ENCODE measurements around the gene CBR4.
"Not testable (repeated sequence)": the region's sequence is repeated elsewhere in the genome, so short reads cannot be mapped to it uniquely, and the experiment has no call there.

Gene CBR4

DNA sequence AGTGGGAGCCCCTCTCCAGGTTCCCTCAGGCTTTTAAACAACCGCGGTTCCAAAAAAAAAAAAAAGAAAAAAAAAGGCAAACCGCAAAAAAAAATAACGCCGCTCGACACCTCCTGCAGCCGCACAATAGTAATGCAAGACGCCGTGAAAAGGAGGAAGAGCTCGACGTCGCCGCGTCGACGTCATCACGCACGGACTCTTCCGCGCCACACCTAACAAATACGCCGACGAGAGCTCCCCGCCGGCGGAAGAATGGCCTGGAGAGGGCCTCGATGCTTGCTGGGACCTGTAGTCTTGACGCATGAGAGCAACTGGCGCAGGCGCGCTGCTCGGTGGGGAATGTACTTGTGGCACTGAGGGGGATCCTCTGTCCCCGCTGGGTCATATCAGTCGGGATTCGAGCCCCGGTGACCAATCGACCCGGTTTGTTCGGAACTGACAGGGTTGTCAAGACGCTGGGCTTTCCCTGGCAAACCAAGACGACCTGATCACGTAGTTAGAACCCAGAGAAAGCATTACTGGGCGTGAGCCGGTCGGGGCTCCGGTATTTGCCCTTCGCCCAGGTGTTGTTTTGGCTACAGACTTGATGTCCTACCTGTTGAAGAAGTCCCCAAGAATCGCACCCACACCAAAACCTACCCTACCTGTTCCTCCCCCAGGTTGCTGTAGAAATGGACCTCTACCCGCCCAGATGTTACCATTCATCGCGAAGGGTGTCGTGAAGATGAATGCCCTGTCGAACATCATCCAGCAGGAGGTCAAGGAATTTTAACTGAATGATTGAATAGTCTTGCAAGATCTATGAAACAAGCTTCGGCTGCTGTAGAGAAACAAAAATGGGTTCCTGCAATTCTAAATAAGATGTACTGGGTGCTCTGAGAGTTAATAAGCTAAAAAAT is at the start of gene CBR4:
TSS of gene CBR4 (minus strand) at position 131 of the 899 bp plus-strand sequence. CDS start 166 bp downstream, outside the sequence.
- DNase-seq = peak; percentile 99

DNA sequence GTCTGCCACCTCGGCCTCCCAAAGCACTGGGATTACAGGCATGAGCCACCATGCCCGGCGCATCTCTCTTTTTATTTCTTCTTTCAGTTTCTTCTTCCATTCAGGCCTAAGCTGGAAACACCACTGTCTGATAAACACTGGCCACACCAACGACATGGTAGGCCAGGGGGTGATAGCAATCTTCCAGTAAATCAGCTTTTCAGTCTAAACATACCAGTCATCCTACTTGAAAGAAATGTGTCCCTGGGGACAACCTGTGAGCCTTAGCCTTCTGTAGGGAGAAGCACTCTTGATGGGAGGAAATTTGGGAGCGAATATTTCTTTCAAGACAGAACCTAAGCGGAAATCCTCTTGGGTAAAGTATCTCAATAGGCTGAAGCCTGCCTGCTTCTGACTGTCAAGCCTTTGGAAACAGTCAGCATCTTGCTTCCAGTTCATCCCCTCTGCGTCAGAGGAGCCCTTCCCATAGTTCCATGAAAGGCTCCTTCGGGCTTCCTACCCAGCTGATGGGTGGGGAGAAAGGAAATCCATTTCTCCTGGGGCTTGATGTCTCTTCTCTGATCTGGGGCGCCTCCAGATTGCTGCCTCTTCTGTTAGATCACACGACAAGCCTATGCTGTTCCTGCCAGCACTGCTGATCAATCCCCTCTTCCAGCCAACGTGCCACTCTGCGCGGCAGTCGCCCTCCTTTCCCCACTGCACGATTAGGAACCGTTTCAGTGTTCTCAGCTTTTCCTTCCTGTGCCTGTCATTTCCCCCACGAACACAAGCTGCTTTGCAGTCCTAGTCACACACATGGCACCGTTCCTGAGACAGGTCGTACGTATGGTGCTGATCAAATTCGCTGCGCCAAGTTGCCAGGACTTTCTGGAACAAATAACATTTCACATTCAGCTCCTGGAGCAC is 49.5 kb upstream of the CBR4 start:
- peak; percentile 61 for DNase-seq

- DNase-seq = no peak
Observed at GRCh38 chr4:169058312-169058711, 48.3 kb upstream of the CBR4 start.

GRCh38 chr4:169054879-169055278 is 44.8 kb upstream of the CBR4 start:
- no peak for DNase-seq

DNA sequence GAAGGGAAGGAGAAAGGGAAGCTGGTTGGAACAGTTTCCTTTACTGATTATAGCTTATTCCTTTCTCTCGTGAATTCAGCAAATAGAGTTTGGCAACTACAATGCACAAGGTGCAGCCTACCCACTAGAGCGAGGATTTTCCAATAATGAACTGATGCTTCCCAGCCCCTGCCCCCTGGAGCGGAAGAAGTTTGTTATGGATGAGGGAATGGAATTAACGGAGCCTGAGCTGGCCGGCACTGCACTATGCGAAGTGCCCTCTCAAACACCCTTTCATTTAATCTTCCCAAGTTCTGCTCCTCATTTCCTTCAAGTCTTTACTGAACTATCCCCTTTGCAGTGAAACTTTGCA is 42.5 kb upstream of the CBR4 start:
- no peak for DNase-seq

GRCh38 chr4:169051761-169052593 is 41.9 kb upstream of the CBR4 start:
- DNase-seq = no peak

GRCh38 chr4:169050881-169051760 is 41.1 kb upstream of the CBR4 start:
- no peak for DNase-seq

DNA sequence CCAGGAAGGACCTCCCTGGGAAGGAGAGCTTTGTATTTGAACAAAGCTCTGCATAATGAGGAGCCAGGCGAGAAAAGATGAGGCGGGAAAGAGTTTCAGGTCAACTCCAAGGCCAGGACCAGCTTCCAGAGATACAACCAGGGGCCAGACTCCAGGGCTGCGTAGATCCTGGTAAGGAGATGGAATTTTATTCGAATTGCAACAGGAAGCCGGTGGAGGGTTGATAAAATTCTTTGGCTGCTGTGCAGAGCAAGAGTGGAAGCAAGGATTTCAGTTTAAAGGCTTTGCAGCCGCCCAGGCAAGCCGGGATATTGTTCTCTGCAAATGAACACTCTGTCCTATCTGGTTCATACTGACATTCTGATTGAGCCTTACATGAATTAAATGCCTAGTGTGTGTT is 40.2 kb upstream of the CBR4 start:
- DNase-seq = no peak

GRCh38 chr4:169048868-169049414 is 38.9 kb upstream of the CBR4 start:
- DNase-seq = no peak

DNA sequence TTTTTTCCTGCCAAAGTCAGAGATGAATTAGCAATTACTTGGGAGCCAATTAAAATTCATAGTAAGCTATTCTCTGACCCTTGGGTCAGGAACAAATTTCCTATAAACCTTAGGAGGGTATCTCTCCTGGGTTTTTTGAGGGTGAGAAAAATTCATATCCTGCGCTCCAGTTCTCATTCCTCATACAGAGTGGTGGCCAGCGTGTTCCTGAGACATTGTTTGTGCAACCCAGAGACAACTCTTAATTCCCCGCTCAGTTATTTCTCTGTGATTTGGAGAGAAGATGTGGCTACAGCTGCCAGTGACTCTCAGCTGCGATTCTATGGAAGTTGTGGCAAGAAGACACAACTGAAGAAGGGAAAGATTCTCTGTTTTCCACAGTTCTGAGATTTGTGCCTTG is 37.9 kb upstream of the CBR4 start:
- DNase-seq = no peak

- DNase-seq = no peak
Observed at GRCh38 chr4:169045862-169046584, 36.0 kb upstream of the CBR4 start.

GRCh38 chr4:169044714-169045447 is 34.8 kb upstream of the CBR4 start:
- DNase-seq = no peak

DNA sequence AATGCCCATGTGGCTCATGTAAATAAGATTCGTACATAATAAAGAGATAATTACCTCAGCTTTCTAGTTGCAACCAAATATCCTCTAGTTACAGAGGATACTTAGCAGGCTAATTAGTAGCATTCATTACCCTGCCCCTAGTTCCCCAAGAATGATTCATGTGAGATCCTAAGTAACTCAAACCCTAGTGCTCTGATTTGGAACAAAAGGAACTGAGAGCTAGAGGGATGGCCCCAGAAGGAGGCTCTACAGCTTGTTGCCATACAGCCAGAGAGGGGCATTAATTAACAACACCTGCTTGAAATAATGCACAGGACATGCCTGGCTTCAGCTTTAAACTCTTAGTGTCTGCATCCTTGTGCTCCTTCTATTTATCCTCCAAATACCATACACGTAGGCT is 32.6 kb upstream of the CBR4 start:
- DNase-seq = no peak

GRCh38 chr4:169040559-169041261 is 30.7 kb upstream of the CBR4 start:
- DNase-seq = no peak

DNA sequence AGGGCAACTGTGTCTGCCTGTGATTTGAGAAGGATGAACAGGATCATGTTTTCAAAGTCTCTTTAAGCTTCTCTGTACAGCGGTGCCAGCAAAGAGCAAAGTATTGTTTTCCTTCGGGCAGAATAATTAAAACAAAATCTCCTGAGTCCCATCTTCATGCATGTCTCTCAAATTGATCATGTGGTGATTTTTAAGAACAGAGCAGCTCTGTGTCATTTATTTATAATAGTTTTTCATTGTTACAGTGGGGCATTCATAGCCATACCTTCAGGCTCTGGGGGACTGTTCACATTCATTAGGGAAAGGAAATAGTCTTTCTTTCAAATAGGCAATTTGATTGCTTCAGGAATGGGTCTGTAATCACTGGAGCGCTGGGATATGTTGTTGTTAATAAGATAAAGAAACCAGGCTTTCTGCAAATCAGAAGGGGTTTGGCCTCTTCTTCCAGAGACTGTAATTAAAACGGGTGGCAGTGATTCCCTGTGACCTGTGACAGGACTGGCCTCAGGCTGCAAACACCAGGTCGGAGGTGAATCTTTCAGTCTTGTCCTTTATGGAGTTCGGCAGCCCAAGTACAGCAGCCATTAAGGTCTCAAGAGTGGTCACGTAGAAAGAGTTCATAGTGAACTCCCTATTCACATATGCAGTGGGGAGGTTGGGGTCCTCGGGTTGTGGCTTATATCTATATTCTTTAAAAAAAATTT is 29.3 kb upstream of the CBR4 start:
- DNase-seq = no peak

DNA sequence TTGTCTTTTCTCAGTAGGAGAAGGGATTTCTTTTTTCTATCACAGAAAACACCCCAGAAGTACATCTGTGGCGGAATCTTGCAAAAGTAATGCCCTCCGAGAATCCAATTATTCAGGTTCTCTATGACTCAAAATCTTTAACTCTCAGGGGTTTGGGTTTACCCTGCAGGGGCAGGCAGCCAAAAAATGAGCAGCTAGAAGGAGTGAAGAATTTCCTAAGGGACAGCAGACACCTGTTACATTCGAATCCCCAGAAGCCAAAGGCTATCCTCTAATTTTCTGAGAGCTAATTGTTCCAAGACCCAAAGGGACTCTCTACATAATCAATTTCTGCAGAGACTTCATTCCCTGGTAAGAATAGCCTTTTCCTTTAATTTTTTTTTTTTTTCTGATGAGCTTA is 27.5 kb upstream of the CBR4 start:
- no peak for DNase-seq

DNA sequence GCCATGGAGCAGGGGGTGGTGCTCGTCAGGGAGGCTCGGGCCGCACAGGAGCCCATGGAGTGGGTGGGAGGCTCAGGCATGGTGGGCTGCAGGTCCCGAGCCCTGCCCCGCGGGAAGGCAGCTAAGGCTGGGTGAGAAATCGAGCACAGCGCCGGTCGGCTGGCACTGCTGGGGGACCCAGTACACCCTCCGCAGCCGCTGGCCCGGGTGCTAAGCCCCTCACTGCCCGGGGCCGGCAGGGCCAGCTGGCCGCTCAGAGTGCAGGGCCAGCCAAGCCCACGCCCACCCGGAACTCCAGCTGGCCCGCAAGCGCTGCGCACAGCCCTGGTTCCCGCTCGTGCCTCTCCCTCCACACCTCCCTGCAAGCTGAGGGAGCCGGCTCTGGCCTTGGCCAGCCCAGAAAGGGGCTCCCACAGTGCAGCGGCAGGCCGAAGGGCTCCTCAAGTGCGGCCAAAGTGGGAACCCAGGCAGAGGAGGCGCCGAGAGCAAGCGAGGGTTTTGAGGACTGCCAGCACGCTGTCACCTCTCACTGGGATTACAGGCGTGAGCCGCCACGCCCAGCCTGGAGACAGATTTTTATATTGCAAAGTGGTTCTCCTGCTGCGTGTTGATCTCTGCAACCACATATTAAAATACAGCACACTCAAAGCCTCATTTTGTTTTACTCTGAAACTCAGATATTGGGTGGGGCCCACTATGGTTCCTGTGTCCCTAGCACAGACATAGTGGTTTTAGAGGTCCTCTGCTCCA is 26.0 kb upstream of the CBR4 start:
- DNase-seq = not testable (repeated sequence)

DNA sequence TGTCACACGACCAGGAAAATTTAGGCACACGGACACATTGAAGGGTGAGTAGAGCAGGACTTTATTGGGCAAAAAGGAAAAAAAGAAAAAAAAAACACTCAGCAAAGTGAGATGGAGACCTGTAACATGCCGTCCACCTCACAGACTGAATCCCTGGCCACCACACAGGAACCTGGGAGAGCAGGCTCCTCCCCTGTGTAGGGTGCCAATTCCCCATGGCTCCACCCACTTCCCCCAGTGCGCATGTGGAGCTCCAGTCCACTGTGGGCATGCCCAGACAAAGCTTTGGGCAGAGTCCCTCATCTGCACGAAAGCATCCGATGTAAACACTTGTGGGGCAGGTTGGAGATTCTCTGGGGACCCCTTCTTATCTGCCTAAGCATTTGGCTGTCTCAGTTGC is 23.6 kb upstream of the CBR4 start:
- DNase-seq = peak; percentile 18

Data from OCI-M1 (cell line).